NCI-H446 (cell line): ENCODE measurements around the gene OSBPL10.

Source experiments
- DNase-seq, 2 experiments: peaks; one replicate each; lab custom pipeline; 2025; lab: John Stamatoyannopoulos, UW

The OSBPL10 gene

GRCh38 chr3:31988271-31988670 is 7.2 kb upstream of the OSBPL10 start:
- DNase-seq: no peak

DNA sequence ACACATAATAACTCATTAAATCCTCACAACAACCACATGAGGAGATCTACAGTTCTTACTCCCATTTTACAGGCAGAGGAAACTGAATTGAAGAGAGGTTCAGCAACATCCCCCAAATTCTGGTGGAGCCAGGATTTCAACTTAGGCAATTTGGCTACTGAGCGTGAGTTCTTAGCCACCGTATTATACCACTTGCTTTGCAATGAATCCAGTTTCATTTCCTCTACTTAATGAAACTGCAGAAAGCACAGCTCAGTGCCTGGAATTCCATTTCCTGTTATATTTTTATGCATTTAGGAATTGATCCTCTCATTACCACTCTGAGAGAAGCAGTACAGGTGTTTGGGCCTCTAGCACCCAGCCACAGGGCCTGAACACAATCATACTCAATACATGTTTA is 4.8 kb upstream of the OSBPL10 start:
- DNase-seq: no peak

DNA sequence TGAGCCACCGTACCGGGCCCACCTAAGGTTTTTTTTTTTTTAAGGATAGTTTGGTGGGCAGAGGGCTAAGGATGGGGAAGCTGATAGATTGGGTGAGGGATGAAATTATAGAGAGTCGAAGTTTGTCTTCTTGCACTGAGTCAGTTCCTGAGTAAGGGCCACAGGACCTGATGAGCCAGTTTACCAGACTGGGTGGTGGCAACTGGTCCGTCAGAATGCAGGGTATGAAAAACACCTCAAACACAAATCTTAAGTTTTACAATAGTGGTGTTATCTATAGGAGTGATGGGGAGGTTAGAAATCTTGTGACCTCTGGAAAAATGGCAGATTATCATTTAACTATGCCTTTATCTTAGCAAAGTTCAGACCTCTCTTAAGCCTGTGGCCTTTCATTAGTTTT is 3.3 kb upstream of the OSBPL10 start:
- DNase-seq: no peak

- DNase-seq: no peak
These were observed 394 bp downstream of the OSBPL10 start for GRCh38 chr3:31980530-31981205.

- no peak for DNase-seq
These were observed 1.9 kb downstream of the OSBPL10 start for GRCh38 chr3:31979001-31979697.

- no peak for DNase-seq
These were observed 2.5 kb downstream of the OSBPL10 start for GRCh38 chr3:31978553-31978952.

- no peak for DNase-seq
These were observed 3.3 kb downstream of the OSBPL10 start for GRCh38 chr3:31977736-31978135.

DNA sequence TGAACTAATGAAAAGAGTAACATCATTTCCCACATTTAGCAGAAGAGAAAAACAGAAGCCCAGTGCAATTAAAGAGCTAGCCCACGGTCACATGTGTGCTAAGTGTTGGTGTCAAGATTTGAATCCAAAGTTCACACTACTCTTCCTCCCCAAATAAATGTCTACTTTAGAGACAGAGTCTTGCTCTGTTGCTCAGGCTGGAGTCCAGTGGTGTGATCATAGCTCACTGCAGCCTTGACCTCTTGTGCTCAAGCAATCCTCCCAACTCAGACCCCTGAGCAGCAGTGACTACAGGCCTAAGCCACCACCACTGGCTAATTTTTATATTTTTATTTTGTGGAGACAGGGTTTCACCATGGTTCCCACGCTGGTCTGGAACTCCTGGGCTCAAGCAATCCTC is 4.8 kb downstream of the OSBPL10 start:
- no peak for DNase-seq

DNA sequence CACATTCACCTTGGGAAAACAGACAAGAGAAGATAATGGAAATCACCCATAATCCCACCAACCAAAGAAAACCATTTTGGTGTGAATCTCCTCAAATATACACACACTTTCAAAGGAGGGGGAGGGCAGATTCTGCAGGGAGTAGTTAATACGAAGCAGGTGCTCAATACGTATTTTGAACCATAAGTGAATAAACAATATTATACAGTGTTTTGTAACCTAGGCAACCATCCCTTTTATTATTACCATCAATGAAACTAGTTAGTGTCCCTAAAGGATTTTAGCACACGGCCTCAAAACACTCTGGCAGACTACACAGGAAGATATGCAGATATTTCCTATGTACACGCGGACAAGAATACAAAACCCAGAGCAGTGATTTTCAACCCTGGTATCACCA is 6.1 kb downstream of the OSBPL10 start:
- DNase-seq: no peak

DNA sequence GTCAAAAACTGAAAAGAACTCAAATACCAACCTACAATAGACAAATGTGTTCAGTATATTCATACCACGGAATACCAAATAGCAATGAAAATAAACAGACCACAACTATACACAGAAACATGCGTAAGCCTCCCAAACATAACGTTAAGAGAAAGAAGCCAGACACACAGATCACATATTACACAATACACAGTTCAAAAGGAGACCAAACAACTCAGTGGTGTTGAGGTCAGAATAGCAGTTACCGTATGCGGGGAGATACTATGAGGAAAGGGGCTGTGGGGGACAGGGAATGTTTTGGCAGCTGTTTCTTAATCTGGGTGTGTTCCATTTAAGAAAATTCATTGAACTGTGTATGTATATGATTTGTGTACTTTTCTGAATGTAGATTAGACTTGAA is 6.6 kb downstream of the OSBPL10 start:
- no peak for DNase-seq

DNA sequence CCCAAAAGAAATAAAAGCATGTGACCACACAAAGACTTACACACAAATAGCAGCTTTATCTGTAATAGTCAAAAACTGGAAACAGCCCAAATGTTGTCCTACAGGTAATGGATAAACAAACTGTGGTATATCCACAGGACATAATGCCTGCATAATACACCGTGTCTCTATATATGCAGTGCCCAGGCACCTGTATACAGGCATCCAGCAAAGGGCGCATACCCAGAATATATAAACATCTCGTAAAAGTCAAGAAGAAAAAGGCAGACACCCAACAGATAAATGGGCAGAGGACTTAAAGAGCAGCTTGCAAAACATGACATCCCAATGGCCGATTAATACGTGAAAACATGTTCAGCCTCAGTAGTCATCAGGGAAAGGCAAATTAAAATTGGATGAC is 7.2 kb downstream of the OSBPL10 start:
- DNase-seq: no peak

GRCh38 chr3:31973081-31973480 is 8.0 kb downstream of the OSBPL10 start:
- no peak for DNase-seq

DNA sequence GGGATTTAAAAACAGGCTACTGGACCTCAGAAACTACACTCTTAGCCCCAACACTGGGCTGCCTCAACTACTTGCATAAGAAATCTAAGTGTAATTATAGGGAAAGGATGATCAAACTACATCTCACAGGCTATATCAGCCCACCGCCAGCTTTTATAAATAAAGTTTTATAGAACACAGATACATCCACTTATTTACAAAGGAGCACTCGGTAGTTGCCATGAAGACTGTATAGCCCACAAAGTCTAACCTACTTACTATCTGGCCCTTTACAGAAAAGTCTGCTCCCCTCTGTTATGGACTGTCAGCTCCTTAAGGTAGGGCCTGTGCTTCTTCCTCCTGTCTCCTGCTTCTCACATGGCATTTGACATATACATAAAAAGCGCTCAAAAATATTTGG is 9.5 kb downstream of the OSBPL10 start:
- no peak for DNase-seq

DNA sequence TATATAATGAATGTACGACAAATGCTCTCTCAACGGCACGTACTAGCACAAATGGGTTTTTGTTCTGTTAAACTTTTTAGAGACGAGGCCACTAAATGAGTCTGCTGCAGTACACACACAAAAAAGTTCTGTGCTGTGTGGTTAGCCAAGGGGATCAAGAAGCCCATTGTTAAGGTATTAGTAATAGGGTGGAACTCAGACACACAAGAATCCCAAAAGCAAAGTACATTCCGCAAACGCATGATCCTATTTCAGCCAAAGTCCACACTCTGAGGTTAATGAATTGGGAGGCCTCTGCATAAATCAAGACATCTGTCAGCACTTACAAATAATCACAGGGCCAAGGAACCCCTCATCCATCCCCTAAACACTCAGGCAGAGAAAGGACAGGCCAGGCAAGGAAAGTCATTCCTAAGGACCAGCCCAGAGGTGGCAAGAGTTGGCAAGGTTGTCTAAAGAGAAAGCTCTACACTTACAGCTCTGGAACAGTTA is 12.1 kb downstream of the OSBPL10 start:
- no peak for DNase-seq

GRCh38 chr3:31968369-31968926 is 12.6 kb downstream of the OSBPL10 start:
- no peak for DNase-seq

DNA sequence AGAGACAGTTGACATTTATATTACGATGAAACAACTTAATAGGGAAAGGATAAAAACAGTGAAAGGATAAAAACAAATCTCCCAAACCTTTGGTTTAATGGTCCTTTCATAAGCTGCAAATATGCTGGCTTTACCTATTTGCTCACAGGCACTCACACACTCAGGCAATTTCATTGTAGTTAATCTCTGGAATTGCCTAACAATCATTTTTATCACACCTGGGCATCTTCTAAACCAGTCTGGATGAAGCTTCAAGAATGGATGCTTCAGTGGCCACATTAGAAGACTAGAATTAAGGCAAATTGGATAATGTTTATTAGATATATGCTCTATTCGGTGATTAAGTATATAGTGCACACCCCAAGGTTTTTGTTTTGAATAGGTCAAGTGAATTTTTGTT is 13.5 kb downstream of the OSBPL10 start:
- no peak for DNase-seq

- no peak for DNase-seq
These were observed 14.0 kb downstream of the OSBPL10 start for GRCh38 chr3:31966978-31967591.

- no peak for DNase-seq
These were observed 18.3 kb downstream of the OSBPL10 start for GRCh38 chr3:31962801-31963205.

- no peak for DNase-seq
These were observed 20.1 kb downstream of the OSBPL10 start for GRCh38 chr3:31960793-31961431.

GRCh38 chr3:31959951-31960792 is 20.9 kb downstream of the OSBPL10 start:
- no peak for DNase-seq

DNA sequence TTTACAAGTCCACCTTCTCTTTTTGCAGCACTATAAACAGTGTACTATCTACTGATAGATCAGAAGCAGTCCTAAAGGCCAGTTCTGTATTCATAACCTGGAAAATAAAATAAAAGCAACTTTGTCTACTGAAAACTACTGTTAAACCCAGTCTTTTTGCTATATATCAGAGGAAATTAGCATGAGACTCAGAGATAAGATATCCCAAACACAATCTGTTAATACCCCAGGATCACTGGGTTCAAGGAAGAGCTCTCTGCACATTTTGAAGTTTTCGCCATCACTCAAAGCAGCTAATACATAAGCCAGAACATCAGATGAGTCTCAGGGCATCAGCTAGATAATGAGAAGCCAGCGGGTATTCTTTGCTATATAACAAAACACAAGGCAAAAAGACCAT is 21.8 kb downstream of the OSBPL10 start:
- DNase-seq: no peak
